HepG2 (cell line): Measurements from ENCODE around the gene HACE1. TPM values are rescaled to one million over a fixed set of nuclear protein-coding genes. Genes with fewer than 3 reads are reported as not detected.
A peak's percentile ranks its signal among the peaks of the same experiment; 100 is the strongest.

Experiments
- EP300 ChIP-seq, 3 experiments: sonication (generic) in 1 of 3; formaldehyde crosslinking in 1 of 3; IDR thresholded peaks; 2 replicates each; pipeline versions ENCODE4 v1.5.1 to v1.6.1; 2011 to 2020; ENCODE audit warnings: low read depth in 2 of 3, low read length in 2 of 3, borderline replicate concordance in 1 of 3, improper control_type of control experiment in 1 of 3, mild to moderate bottlenecking in 1 of 3, missing genetic modification reagents in 1 of 3, moderate library complexity in 1 of 3
- NONO ChIP-seq, 2 experiments: fragments of 450-650 bp in 1 of 2; sonication (generic) in 1 of 2; formaldehyde crosslinking in 1 of 2; IDR thresholded peaks in 1 of 2; conservative IDR thresholded peaks in 1 of 2; 2 replicates each; pipeline versions ENCODE4 v1.6.1 to v1.8.0; 2017 to 2022; ENCODE audit warnings: mild to moderate bottlenecking in 1 of 2, missing genetic modification reagents in 1 of 2, moderate library complexity in 1 of 2
- SIX4 ChIP-seq: sonication (generic); formaldehyde crosslinking; IDR thresholded peaks from 2 replicates; pipeline ENCODE4 v1.4.0; 2020; ENCODE audit warnings: missing genetic modification reagents
- SOX5 ChIP-seq: IDR thresholded peaks from 2 replicates; pipeline ENCODE4 v1.6.1; 2016; ENCODE audit warnings: borderline replicate concordance
- TP53 ChIP-seq: sonication (generic); formaldehyde crosslinking; conservative IDR thresholded peaks from 2 replicates; pipeline ENCODE4 v1.4.0; 2020; ENCODE audit warnings: missing genetic modification reagents
- ZNF10 ChIP-seq: sonication (generic); formaldehyde crosslinking; IDR thresholded peaks from 2 replicates; pipeline ENCODE4 v1.4.0; 2020; ENCODE audit warnings: mild to moderate bottlenecking, low read depth, missing genetic modification reagents, borderline replicate concordance
- ZNF775 ChIP-seq: sonication (generic); formaldehyde crosslinking; IDR thresholded peaks from 2 replicates; pipeline ENCODE4 v1.4.0; 2020; ENCODE audit warnings: missing genetic modification reagents, mild to moderate bottlenecking, moderate library complexity, borderline replicate concordance
- polyA plus RNA-seq, 8 experiments: library from polyadenylated mRNA; depleted of rRNA in 3 of 8; stranded (reverse) in 7 of 8; unstranded in 1 of 8; fragments of >200 nt; fragmentation: Illumina TruSeq in 4 of 8; extraction: Trizol in 4 of 8; gene quantifications; 2 replicates each; pipeline versions ENCODE4 v1.2.1 to v1.2.3, GENCODE V29; 2011 to 2016; ENCODE audit warnings: low read depth in 4 of 8, missing spikeins in 1 of 8, mixed read lengths in 1 of 8; ENCODE audit not compliant: insufficient read depth in 1 of 8
- total RNA-seq, 5 experiments: library from RNA; depleted of rRNA; stranded (reverse); fragments of >200 nt; fragmentation: Illumina TruSeq; extraction: Trizol; gene quantifications; 2 replicates each; pipeline ENCODE4 v1.2.3, GENCODE V29; 2016; ENCODE audit warnings: low read depth in 1 of 5
- TF ChIP-seq, protein P1 (sequence below): sonication (generic); formaldehyde crosslinking; IDR thresholded peaks from 2 replicates; pipeline ENCODE4 v1.4.0; 2020; ENCODE audit warnings: missing genetic modification reagents, borderline replicate concordance
- TF ChIP-seq, protein P2 (sequence below): sonication (generic); formaldehyde crosslinking; IDR thresholded peaks from 2 replicates; pipeline ENCODE4 v1.5.0; 2020; ENCODE audit warnings: missing genetic modification reagents, mild to moderate bottlenecking, borderline replicate concordance
- TF ChIP-seq, protein P3 (sequence below): sonication (generic); formaldehyde crosslinking; IDR thresholded peaks from 2 replicates; pipeline ENCODE4 v1.4.0; 2020; ENCODE audit warnings: missing genetic modification reagents
- TF ChIP-seq, protein P4 (sequence below): sonication (generic); formaldehyde crosslinking; IDR thresholded peaks from 2 replicates; pipeline ENCODE4 v1.4.0; 2020; ENCODE audit warnings: missing genetic modification reagents, borderline replicate concordance
- TF ChIP-seq, protein P5 (sequence below): IDR thresholded peaks from 2 replicates; pipeline ENCODE4 v1.6.1; 2012; ENCODE audit warnings: low read depth, low read length, improper control_type of control experiment
- TF ChIP-seq, protein P6 (sequence below): IDR thresholded peaks from 2 replicates; pipeline ENCODE4 v1.6.1; 2016; ENCODE audit warnings: missing compliant biosample characterization, missing genetic modification reagents, borderline replicate concordance

Gene HACE1
- total and polyA plus RNA-seq, 2 of the 13 experiments (the other 11 are each of a cell fraction or from before 2014, with no cell fraction given): 8.9 to 11.4 TPM

DNA sequence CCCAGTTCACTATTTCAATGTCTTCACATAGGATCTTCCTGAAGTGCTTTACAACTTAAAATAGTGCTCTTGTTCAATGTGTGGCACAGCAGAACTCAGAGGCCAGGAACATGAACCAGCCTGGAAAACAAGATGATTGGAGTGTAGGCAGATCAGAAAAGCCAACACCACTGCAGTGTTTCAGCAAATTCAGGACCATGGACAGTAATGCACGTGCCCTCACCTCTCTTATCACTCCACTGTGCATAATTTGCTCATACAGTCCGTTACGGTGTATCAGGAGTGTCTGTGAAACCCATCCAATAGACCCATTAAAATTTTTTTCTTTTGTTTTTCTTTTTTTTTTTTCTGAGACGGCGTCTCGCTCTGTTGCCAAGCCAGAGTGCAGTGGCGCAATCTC is 27.6 kb upstream of the HACE1 start (continued):
- TF ChIP-seq, protein P1, sequence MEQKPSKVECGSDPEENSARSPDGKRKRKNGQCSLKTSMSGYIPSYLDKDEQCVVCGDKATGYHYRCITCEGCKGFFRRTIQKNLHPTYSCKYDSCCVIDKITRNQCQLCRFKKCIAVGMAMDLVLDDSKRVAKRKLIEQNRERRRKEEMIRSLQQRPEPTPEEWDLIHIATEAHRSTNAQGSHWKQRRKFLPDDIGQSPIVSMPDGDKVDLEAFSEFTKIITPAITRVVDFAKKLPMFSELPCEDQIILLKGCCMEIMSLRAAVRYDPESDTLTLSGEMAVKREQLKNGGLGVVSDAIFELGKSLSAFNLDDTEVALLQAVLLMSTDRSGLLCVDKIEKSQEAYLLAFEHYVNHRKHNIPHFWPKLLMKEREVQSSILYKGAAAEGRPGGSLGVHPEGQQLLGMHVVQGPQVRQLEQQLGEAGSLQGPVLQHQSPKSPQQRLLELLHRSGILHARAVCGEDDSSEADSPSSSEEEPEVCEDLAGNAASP: peak; percentile 76; the same call in 1 of the 2 replicates
- TF ChIP-seq, protein P2, sequence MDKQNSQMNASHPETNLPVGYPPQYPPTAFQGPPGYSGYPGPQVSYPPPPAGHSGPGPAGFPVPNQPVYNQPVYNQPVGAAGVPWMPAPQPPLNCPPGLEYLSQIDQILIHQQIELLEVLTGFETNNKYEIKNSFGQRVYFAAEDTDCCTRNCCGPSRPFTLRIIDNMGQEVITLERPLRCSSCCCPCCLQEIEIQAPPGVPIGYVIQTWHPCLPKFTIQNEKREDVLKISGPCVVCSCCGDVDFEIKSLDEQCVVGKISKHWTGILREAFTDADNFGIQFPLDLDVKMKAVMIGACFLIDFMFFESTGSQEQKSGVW (CRISPR knock-in tag): 0 out of 2 replicates have a peak, but pooled peaks have one; percentile 45
- TF ChIP-seq, protein P3, sequence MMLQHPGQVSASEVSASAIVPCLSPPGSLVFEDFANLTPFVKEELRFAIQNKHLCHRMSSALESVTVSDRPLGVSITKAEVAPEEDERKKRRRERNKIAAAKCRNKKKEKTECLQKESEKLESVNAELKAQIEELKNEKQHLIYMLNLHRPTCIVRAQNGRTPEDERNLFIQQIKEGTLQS (CRISPR knock-in tag): no peak
- TF ChIP-seq, protein P4, sequence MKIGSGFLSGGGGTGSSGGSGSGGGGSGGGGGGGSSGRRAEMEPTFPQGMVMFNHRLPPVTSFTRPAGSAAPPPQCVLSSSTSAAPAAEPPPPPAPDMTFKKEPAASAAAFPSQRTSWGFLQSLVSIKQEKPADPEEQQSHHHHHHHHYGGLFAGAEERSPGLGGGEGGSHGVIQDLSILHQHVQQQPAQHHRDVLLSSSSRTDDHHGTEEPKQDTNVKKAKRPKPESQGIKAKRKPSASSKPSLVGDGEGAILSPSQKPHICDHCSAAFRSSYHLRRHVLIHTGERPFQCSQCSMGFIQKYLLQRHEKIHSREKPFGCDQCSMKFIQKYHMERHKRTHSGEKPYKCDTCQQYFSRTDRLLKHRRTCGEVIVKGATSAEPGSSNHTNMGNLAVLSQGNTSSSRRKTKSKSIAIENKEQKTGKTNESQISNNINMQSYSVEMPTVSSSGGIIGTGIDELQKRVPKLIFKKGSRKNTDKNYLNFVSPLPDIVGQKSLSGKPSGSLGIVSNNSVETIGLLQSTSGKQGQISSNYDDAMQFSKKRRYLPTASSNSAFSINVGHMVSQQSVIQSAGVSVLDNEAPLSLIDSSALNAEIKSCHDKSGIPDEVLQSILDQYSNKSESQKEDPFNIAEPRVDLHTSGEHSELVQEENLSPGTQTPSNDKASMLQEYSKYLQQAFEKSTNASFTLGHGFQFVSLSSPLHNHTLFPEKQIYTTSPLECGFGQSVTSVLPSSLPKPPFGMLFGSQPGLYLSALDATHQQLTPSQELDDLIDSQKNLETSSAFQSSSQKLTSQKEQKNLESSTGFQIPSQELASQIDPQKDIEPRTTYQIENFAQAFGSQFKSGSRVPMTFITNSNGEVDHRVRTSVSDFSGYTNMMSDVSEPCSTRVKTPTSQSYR: peak; percentile 46; the same call in 1 of the 2 replicates
- TF ChIP-seq ZNF10 (CRISPR knock-in tag) (no peak), EP300 (IDR thresholded peaks at IDR 0.05; ENCODE audit: low read depth in 2 of 2, low read length in 2 of 2) (no peak), EP300 (CRISPR knock-in tag; IDR thresholded peaks at IDR 0.05; ENCODE audit: borderline replicate concordance) (no peak), TP53 (CRISPR knock-in tag) (no peak; the same call in 1 of the 2 replicates), NONO (IDR thresholded peaks at IDR 0.05) (no peak), NONO (CRISPR knock-in tag; conservative IDR thresholded peaks at IDR 0.05) (no peak), SIX4 (peak; percentile 69), SOX5 (CRISPR knock-in tag) (peak; percentile 53; the same call in 1 of the 2 replicates), ZNF775 (CRISPR knock-in tag) (no peak)
- TF ChIP-seq, protein P5, sequence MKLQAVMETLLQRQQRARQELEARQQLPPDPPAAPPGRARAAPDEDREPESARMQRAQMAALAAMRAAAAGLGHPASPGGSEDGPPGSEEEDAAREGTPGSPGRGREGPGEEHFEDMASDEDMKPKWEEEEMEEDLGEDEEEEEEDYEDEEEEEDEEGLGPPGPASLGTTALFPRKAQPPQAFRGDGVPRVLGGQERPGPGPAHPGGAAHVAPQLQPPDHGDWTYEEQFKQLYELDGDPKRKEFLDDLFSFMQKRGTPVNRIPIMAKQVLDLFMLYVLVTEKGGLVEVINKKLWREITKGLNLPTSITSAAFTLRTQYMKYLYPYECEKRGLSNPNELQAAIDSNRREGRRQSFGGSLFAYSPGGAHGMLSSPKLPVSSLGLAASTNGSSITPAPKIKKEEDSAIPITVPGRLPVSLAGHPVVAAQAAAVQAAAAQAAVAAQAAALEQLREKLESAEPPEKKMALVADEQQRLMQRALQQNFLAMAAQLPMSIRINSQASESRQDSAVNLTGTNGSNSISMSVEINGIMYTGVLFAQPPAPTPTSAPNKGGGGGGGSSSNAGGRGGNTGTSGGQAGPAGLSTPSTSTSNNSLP: no peak
- TF ChIP-seq, protein P6, sequence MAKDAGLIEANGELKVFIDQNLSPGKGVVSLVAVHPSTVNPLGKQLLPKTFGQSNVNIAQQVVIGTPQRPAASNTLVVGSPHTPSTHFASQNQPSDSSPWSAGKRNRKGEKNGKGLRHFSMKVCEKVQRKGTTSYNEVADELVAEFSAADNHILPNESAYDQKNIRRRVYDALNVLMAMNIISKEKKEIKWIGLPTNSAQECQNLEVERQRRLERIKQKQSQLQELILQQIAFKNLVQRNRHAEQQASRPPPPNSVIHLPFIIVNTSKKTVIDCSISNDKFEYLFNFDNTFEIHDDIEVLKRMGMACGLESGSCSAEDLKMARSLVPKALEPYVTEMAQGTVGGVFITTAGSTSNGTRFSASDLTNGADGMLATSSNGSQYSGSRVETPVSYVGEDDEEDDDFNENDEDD: peak; percentile 41; the same call in 1 of the 2 replicates
